Vagina (tissue), 2 donors: ENCODE measurements around the gene NDUFAF7. TPM values are rescaled to one million over a fixed set of nuclear protein-coding genes. Genes with fewer than 3 reads are reported as not detected.

ENCODE experiments used
- DNase-seq, 2 donors: peaks; one replicate each; pipeline ENCODE4 v3.0.0-alpha.2; 2017; ENCODE audit errors: extremely low spot score in 2 of 2
- H3K27ac ChIP-seq: fragments of 200-600 bp; sonication (generic); one replicate; pipeline ENCODE4 v1.5.1; 2019
- H3K27me3 ChIP-seq: fragments of 200-600 bp; sonication (generic); one replicate; pipeline ENCODE4 v1.5.1; 2019
- H3K36me3 ChIP-seq, 2 donors: fragments of 200-600 bp; sonication (generic); one replicate each; pipeline ENCODE4 v1.5.1; 2017 to 2019
- H3K4me1 ChIP-seq: fragments of 200-600 bp; sonication (generic); one replicate; pipeline ENCODE4 v1.5.1; 2019
- H3K4me3 ChIP-seq, 2 donors: fragments of 200-600 bp; sonication (generic); 1 replicate in 1 of 2; 2 replicates in 1 of 2; pipeline ENCODE4 v1.5.1; 2016 to 2019
- H3K9me3 ChIP-seq: fragments of 200-600 bp; sonication (generic); one replicate; pipeline ENCODE4 v1.5.1; 2019
- CTCF ChIP-seq, 3 experiments: fragments of 450-650 bp in 2 of 3; fragments of 200-600 bp in 1 of 3; sonication (generic) in 1 of 3; IDR thresholded peaks; one replicate each; pipeline ENCODE4 v1.5.1; 2017 to 2019; ENCODE audit warnings: antibody characterized with exemption in 3 of 3, mild to moderate bottlenecking in 2 of 3, moderate library complexity in 2 of 3
- POLR2A ChIP-seq, 2 donors: fragments of 450-650 bp; IDR thresholded peaks; one replicate each; pipeline ENCODE4 v1.6.1; 2017; ENCODE audit warnings: antibody characterized with exemption in 2 of 2, mild to moderate bottlenecking in 2 of 2, moderate library complexity in 2 of 2
- POLR2AphosphoS5 ChIP-seq, 2 donors: sonication (generic); formaldehyde crosslinking; IDR thresholded peaks; one replicate each; pipeline ENCODE4 v1.9.0; 2017; ENCODE audit warnings: antibody characterized with exemption in 2 of 2, mild to moderate bottlenecking in 2 of 2, low read depth in 1 of 2; ENCODE audit not compliant: insufficient read depth in 1 of 2
- intact Hi-C: fragments of 100-400 bp; cut with DNase I; formaldehyde crosslinking; loops from one replicate; pipeline ENCODE4 v1.15.1; 2023
- total RNA-seq: library from RNA; depleted of rRNA; stranded (reverse); fragments of >200 nt; gene quantifications from one replicate; pipeline ENCODE4 v1.2.3, GENCODE V29; 2016

NDUFAF7 gene
- total RNA-seq, 1 donor from 2014 or later: 18.4 TPM

GRCh38 chr2:37246205-37246604 lies 14.7 kb downstream of the NDUFAF7 start:
- Histone ChIP-seq H3K36me3 (peaks cover 0 to 48% of the 10 kb centered on the region in 2 donors), H3K27ac (no peak overlapping the region), H3K9me3 (no peaks in the 10 kb centered on the region), H3K4me1 (no peaks in the 10 kb centered on the region), H3K27me3 (no peaks in the 10 kb centered on the region), H3K4me3 (no peak overlapping the region)
- DNase-seq: no peak
- TF ChIP-seq POLR2A (IDR thresholded peaks at IDR 0.05) (no peak), POLR2AphosphoS5 (IDR thresholded peaks at IDR 0.05; ENCODE audit: insufficient read depth in 1 of 2, low read depth in 1 of 2) (no peak), CTCF (IDR thresholded peaks at IDR 0.05) (no peak)
- intact Hi-C loops: no loop called here

GRCh38 chr2:37250869-37251740 lies 19.6 kb downstream of the NDUFAF7 start:
- no peak for DNase-seq
- Histone ChIP-seq H3K27ac (no peak overlapping the region), H3K36me3 (peaks cover 0 to 58% of the 10 kb centered on the region in 2 donors), H3K9me3 (no peaks in the 10 kb centered on the region), H3K4me3 (no peak overlapping the region), H3K4me1 (no peaks in the 10 kb centered on the region), H3K27me3 (no peaks in the 10 kb centered on the region)
- TF ChIP-seq POLR2AphosphoS5 (IDR thresholded peaks at IDR 0.05; ENCODE audit: insufficient read depth in 1 of 2, low read depth in 1 of 2) (no peak), POLR2A (IDR thresholded peaks at IDR 0.05) (no peak), CTCF (IDR thresholded peaks at IDR 0.05) (no peak)
- intact Hi-C loops: no loop called here

- Histone ChIP-seq H3K36me3 (peaks cover 0 to 8% of the 10 kb centered on the region in 2 donors), H3K4me3 (no peak overlapping the region), H3K27ac (no peak overlapping the region), H3K4me1 (no peaks in the 10 kb centered on the region), H3K27me3 (no peaks in the 10 kb centered on the region), H3K9me3 (no peaks in the 10 kb centered on the region)
- TF ChIP-seq POLR2A (IDR thresholded peaks at IDR 0.05): no peak
- TF ChIP-seq CTCF (IDR thresholded peaks at IDR 0.05): no peak
- TF ChIP-seq POLR2AphosphoS5 (IDR thresholded peaks at IDR 0.05; ENCODE audit: insufficient read depth in 1 of 2, low read depth in 1 of 2): no peak
- intact Hi-C loops: no loop called here
- no peak for DNase-seq
Observed at GRCh38 chr2:37262522-37262921, 31.1 kb downstream of the NDUFAF7 start.

- Histone ChIP-seq H3K27me3 (no peaks in the 10 kb centered on the region), H3K9me3 (no peaks in the 10 kb centered on the region), H3K4me1 (no peaks in the 10 kb centered on the region), H3K4me3 (no peak overlapping the region), H3K27ac (no peak overlapping the region), H3K36me3 (peaks cover 0 to under 1% of the 10 kb centered on the region in 2 donors)
- no peak for DNase-seq
- TF ChIP-seq POLR2AphosphoS5 (IDR thresholded peaks at IDR 0.05; ENCODE audit: insufficient read depth in 1 of 2, low read depth in 1 of 2): no peak
- no peak for TF ChIP-seq CTCF (IDR thresholded peaks at IDR 0.05)
- TF ChIP-seq POLR2A (IDR thresholded peaks at IDR 0.05): no peak
- intact Hi-C loops: no loop called here
Observed at GRCh38 chr2:37263839-37264238, 32.4 kb downstream of the NDUFAF7 start.

GRCh38 chr2:37267685-37268084 lies 36.2 kb downstream of the NDUFAF7 start:
- H3K36me3 ChIP-seq: peaks cover 0 to 26% of the 10 kb centered on the region in 2 donors
- no peaks in the 10 kb centered on the region for H3K4me1 ChIP-seq
- intact Hi-C loops: no loop called here
- no peak overlapping the region for H3K4me3 ChIP-seq
- no peaks in the 10 kb centered on the region for H3K9me3 ChIP-seq
- TF ChIP-seq POLR2AphosphoS5 (IDR thresholded peaks at IDR 0.05; ENCODE audit: insufficient read depth in 1 of 2, low read depth in 1 of 2): no peak
- no peak for TF ChIP-seq CTCF (IDR thresholded peaks at IDR 0.05)
- no peak for TF ChIP-seq POLR2A (IDR thresholded peaks at IDR 0.05)
- no peak overlapping the region for H3K27ac ChIP-seq
- DNase-seq: no peak
- no peaks in the 10 kb centered on the region for H3K27me3 ChIP-seq
